Measurements from ENCODE around the gene CEP72. TPM values are rescaled to one million over a fixed set of nuclear protein-coding genes. Genes with fewer than 3 reads are reported as not detected.

Gene CEP72
- total and polyA plus RNA-seq, 10 of the 15 experiments (the other 5 are each of a cell fraction or from before 2014, with no cell fraction given): 0.35 to 13.5 (median 8.3) TPM

DNA sequence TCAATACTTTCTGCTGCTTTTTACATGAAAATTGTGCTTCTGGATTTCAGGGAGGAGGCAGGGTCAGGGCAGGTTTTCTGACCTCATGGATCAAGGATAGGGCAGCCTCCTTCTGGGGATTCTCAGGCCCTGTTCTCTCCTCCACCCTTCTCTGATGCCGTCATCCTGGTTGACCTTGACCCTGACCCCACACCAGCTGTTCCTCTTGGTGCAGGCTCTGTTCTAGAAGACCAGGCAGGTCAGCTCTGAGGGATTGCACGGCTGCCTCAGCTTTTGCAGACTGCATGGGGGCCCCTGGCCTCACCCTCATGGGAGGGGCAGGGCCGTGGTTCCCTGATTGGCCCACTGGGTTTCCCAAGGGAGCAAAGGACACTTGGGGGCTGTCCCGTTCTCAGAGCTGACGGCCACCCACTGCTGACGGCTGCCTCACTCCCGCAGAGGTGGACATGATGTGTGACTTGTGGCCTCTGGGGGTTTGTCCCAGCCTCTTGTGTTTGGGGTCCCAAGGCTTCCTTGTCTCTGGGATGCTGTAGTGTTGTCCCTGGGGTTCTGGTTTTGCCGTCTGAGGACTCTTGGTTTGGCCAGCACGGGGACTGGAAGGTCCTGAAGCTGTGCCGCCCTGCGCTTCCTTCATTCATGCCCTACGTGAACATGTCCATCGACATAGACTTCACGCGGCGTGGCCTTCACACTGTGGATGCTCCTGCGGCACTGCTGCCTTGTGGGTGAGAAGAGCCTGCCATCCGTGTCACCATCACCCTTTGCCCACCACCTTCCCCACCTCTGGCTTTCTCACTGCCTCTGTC is 34.5 kb downstream of the CEP72 start (continued):
- TF ChIP-seq, protein P1, sequence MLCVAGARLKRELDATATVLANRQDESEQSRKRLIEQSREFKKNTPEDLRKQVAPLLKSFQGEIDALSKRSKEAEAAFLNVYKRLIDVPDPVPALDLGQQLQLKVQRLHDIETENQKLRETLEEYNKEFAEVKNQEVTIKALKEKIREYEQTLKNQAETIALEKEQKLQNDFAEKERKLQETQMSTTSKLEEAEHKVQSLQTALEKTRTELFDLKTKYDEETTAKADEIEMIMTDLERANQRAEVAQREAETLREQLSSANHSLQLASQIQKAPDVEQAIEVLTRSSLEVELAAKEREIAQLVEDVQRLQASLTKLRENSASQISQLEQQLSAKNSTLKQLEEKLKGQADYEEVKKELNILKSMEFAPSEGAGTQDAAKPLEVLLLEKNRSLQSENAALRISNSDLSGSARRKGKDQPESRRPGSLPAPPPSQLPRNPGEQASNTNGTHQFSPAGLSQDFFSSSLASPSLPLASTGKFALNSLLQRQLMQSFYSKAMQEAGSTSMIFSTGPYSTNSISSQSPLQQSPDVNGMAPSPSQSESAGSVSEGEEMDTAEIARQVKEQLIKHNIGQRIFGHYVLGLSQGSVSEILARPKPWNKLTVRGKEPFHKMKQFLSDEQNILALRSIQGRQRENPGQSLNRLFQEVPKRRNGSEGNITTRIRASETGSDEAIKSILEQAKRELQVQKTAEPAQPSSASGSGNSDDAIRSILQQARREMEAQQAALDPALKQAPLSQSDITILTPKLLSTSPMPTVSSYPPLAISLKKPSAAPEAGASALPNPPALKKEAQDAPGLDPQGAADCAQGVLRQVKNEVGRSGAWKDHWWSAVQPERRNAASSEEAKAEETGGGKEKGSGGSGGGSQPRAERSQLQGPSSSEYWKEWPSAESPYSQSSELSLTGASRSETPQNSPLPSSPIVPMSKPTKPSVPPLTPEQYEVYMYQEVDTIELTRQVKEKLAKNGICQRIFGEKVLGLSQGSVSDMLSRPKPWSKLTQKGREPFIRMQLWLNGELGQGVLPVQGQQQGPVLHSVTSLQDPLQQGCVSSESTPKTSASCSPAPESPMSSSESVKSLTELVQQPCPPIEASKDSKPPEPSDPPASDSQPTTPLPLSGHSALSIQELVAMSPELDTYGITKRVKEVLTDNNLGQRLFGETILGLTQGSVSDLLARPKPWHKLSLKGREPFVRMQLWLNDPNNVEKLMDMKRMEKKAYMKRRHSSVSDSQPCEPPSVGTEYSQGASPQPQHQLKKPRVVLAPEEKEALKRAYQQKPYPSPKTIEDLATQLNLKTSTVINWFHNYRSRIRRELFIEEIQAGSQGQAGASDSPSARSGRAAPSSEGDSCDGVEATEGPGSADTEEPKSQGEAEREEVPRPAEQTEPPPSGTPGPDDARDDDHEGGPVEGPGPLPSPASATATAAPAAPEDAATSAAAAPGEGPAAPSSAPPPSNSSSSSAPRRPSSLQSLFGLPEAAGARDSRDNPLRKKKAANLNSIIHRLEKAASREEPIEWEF (IDR thresholded peaks at IDR 0.05; ENCODE audit: insufficient replicate concordance, low read depth, low read length): no peak
- TF ChIP-seq, protein P2, sequence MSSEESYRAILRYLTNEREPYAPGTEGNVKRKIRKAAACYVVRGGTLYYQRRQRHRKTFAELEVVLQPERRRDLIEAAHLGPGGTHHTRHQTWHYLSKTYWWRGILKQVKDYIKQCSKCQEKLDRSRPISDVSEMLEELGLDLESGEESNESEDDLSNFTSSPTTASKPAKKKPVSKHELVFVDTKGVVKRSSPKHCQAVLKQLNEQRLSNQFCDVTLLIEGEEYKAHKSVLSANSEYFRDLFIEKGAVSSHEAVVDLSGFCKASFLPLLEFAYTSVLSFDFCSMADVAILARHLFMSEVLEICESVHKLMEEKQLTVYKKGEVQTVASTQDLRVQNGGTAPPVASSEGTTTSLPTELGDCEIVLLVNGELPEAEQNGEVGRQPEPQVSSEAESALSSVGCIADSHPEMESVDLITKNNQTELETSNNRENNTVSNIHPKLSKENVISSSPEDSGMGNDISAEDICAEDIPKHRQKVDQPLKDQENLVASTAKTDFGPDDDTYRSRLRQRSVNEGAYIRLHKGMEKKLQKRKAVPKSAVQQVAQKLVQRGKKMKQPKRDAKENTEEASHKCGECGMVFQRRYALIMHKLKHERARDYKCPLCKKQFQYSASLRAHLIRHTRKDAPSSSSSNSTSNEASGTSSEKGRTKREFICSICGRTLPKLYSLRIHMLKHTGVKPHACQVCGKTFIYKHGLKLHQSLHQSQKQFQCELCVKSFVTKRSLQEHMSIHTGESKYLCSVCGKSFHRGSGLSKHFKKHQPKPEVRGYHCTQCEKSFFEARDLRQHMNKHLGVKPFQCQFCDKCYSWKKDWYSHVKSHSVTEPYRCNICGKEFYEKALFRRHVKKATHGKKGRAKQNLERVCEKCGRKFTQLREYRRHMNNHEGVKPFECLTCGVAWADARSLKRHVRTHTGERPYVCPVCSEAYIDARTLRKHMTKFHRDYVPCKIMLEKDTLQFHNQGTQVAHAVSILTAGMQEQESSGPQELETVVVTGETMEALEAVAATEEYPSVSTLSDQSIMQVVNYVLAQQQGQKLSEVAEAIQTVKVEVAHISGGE (CRISPR knock-in tag; IDR thresholded peaks at IDR 0.05): no peak
- TF ChIP-seq, protein P3, sequence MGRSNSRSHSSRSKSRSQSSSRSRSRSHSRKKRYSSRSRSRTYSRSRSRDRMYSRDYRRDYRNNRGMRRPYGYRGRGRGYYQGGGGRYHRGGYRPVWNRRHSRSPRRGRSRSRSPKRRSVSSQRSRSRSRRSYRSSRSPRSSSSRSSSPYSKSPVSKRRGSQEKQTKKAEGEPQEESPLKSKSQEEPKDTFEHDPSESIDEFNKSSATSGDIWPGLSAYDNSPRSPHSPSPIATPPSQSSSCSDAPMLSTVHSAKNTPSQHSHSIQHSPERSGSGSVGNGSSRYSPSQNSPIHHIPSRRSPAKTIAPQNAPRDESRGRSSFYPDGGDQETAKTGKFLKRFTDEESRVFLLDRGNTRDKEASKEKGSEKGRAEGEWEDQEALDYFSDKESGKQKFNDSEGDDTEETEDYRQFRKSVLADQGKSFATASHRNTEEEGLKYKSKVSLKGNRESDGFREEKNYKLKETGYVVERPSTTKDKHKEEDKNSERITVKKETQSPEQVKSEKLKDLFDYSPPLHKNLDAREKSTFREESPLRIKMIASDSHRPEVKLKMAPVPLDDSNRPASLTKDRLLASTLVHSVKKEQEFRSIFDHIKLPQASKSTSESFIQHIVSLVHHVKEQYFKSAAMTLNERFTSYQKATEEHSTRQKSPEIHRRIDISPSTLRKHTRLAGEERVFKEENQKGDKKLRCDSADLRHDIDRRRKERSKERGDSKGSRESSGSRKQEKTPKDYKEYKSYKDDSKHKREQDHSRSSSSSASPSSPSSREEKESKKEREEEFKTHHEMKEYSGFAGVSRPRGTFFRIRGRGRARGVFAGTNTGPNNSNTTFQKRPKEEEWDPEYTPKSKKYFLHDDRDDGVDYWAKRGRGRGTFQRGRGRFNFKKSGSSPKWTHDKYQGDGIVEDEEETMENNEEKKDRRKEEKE (IDR thresholded peaks at IDR 0.05): no peak
- no peak for TF ChIP-seq GABPA (IDR thresholded peaks at IDR 0.05; ENCODE audit: low read depth)

Measured in GM12878 (cell line).